Activated CD4-positive, alpha-beta T cell treated with anti-CD3 and anti-CD28 coated beads, Interleukin-2, amount 50 U/mL, for 24 hours (primary cell): ENCODE data around the gene GAS7.
"Not testable (repeated sequence)": the region's sequence is repeated elsewhere in the genome, so short reads cannot be mapped to it uniquely, and the experiment has no call there.

Experiments
- DNase-seq, 2 donors: peaks; one replicate each; pipeline ENCODE4 v3.0.0-alpha.2; 2020; ENCODE audit warnings: low read depth in 1 of 2, low spot score in 1 of 2

GAS7 gene

DNA sequence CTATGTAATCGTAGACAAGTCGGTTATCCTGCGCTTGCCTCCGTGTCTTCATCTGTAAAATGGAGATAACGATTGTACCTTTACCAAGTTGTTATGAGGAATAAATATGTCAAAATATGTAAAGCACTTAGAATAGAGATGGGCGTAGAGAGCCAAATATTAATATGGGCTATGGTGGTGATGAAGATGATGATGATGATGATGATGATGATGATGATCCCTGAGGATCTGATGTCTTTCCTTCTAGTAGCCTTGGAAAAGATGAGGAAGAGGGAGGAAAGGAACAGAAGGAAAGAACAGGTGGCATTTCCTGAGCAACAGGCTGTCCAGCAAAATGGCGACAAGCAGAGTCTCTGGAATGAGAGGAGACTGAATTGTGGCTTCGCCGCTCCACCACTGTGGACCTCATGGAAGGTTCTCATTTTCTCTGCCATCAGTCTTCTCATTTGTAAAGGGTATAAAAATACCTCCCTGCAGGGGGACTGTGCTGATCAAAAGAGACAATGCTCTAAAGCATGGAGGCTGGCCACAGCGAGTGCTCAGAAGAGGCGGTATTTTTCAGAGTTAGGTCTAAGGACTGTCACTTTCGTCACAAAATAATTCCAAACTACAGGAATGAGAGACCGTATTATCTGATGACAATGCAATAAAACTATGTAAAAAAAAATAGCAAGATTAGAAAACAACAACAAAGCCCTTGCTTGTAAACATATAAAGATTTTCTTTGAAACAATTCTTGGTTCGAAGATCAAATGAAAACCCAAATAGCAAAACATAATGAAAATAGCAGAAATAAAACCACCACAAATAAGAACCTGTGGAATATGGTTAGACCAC, 276.2 kb downstream of the GAS7 start:
- DNase-seq = no peak

DNA sequence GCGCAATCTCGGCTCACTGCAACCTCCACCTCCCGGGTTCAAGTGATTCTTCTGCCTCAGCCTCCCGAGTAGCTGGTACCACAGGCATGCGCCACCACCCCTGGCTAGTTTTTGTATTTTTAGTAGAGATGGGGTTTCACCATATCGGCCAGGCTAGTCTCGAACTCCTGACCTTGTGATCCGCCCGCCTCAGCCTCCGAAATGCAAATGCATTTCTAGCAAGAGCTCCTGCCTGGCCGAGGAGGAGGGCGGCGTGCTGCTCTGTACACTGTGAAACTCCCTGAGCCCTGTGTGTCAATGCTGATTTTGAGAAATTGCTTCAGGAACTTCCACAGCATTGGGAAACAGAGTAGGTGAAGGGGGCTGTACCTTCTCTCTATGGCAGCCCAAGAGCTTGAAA, 277.2 kb downstream of the GAS7 start:
- not testable (repeated sequence) for DNase-seq

GRCh38 chr17:9918804-9919352, 279.5 kb downstream of the GAS7 start:
- no peak for DNase-seq

DNA sequence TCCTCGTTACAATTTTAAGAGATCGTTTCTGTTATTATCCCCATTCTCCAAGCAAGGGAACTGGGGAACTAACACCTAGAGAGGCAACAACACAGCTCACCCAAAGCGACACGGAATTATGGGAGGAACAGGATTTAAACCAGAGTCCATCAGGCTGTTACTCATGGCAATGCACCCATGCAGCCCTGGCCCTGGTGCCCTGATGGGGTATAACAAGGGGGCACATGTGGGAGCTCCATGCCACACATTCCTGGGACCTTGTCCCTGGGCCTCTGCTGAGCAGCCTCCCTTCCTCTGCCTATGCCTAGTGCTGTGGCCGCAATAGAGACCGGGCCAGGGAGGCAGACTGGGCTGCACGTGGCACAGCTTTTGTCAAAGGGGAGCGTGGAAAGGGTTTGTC, 280.1 kb downstream of the GAS7 start:
- no peak for DNase-seq

- DNase-seq = no peak
These were observed 280.6 kb downstream of the GAS7 start for GRCh38 chr17:9917801-9918200.

GRCh38 chr17:9917131-9917530, 281.3 kb downstream of the GAS7 start:
- DNase-seq = no peak

GRCh38 chr17:9916108-9916507, 282.3 kb downstream of the GAS7 start:
- DNase-seq = no peak

DNA sequence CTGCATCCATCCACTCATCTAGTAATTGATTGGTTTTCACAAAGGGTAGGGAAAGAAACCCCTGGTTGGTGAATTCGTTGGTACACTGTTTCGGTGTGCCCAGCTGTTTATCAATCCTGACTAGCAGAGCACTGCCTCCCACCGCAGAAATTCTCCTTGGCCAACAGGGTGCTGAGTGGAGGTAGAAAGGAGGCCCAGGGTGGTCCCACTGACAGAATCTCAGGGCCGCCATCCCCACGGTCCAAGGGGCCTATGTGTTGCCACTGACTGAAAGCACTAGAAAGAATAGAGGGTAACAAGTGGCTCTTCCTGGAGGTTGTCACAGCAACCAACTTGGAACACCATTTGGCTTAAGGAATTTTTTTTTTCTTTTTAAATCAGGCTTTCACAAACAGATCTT, 284.9 kb downstream of the GAS7 start:
- DNase-seq = no peak

DNA sequence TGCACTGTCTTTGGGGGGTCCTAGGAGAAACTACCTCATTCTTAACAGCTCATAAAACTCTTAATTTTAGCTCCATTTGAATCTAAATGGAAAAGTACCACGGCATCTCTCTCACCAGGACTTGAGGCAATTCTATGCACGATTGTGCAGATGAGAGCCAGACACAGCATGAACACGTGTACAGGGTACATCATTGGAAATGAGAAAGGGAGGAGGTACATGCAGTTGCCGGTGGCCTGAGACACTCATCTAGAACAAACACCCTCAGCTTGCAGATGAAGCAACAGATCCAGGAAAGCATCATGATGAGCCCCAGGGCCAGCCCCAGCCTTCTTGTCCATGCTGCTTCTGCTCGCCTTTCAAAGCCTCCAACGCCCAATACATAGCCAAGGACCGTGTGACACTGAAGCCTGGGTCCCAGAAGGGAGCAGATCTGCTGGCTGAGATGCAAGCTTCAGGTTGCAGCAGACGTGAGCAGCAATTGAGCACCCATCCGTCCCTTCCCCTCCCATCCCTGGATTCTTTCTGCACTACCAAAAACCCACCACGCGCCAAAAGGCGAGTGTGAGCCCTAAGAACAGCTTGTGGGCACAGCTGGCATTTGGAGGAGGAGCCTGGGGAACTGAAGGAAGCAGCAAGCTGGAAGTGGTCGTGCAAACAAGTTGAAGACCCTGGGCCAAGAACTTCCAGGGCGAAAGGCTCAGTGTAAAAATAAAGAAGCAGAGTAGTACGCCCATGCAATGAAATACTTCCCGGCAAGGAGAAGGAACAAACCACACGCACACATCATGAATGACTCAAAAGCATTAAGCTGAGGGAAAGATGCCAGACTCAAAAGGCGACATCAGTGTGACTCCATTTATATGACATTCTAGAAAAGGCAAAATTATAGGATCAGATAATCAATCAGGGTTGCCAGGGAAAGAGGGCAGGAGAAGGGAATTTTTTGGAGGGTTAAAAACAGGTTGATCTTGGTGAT, 286.0 kb downstream of the GAS7 start:
- no peak for DNase-seq

- no peak for DNase-seq
These were observed 287.3 kb downstream of the GAS7 start for GRCh38 chr17:9911089-9911488.

GRCh38 chr17:9908649-9909042, 289.8 kb downstream of the GAS7 start:
- DNase-seq = no peak

DNA sequence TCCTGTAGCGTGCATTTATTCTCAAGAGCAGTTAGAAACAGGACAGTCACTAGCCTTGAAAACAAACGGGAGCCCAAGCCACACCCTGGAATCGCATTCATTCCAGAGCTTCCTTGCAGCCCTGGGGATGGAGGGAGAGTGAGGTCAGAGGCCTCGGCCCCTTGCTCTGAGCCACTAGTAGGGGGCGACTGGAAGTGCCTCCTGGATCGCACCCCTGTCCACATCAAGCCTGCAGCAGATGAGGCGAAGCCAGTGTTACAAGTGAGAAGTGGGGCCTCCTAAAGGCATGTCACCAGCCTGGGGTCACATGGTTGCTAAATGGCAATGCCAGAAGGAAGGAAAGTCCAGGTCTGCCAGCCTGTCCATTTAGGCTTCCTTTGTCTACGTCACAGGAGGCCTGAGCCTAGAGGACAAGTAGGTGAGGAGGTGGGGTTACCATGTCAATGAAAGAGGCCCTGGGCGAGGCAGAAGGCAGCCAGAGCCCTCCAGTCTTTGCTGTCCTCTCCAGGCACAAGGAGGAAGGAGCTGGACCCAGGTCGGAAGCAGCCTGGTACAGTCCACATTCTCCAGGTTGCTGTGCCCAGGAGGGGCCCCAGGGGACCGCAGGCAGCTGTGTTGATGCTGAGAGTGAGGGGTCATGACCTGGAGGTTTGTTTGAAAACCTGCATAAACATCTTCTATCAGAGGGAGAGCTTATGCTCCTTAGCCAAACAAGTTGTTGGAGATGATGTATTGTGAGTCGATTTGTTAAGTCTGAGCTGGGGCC, 290.3 kb downstream of the GAS7 start:
- DNase-seq = no peak

- DNase-seq = no peak
These were observed 291.3 kb downstream of the GAS7 start for GRCh38 chr17:9907131-9907530.

DNA sequence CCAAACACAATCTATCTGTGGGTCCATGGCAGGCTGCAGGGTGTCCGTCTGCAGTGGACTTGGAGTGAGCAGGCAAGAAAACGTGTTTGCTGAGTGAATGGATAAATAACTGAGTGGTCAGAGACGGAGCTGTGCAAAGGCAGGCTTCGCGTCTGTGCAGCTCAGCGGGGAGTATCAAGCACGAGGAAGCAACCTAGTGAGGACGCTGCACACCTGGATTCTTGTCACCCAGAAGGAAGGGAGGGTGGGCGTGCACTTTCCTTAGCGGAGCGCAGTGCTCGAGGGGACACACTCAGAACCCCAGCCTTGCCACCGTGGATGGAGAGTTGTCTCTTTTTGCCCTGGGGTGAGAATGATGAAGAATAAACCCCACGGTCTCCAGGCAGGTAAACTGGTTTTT, 291.8 kb downstream of the GAS7 start:
- DNase-seq = no peak

DNA sequence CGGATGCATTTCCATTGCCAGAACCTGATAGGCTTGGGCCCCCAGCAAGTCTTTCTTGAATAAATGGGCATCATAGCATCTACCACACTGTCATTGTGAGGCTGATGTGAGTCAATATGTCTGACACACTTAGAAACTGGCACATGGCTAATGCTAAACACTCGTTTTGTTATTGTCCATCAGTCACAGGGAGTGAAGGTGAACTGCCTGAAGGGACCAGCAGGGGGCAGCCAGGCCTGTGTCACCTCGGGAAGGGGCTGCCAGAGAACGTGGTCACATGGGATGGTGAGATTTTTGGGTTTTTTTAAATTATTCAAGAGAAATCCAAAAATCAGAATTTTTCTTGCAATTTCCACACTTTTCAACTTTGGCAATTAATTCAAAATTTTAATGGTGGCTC, 292.5 kb downstream of the GAS7 start:
- no peak for DNase-seq

DNA sequence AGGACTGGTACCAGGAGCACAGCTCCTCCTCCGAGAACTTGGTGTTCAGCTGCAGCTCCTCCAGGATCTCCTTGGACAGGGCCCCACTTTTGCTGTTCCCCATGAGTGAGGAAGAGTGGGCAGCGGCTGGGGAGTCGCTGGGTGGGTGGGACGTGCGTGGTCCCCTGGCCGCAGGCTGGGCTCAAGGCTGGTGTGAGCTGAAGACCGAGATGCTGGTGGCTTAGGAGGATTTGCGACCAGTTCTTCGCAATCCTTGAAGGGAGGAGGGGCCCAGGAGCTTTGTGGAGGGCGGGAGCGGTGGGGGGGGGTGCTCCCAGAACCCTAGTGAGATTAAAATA, 293.4 kb downstream of the GAS7 start, which contains the start of gene RCVRN:
Gene RCVRN (minus strand): TSS at position 194 of the 338 bp plus-strand sequence. CDS start 91 bp downstream, at position 103.
- no peak for DNase-seq

GRCh38 chr17:9904277-9905077, 293.9 kb downstream of the GAS7 start:
- no peak for DNase-seq

DNA sequence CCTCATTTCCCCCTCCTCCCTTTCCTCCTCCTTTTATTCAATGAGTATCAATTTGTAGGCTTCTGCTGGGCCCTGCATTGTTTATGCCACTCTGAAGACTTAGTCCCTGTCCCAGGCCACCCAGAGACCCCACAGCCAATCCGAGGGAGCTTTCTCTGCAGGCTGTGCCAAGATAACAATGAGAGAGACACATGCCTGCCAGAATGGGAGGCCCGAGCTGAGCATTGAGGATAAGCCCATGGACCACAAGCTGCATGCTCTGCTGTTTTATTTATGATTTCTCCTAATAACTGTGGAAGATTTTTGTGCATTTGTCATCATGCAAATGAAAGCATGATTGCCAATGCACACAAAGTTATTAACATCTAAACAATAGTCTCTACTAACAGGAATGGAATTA, 296.3 kb downstream of the GAS7 start:
- DNase-seq = no peak

GRCh38 chr17:9900784-9901183, 297.6 kb downstream of the GAS7 start:
- no peak for DNase-seq

GRCh38 chr17:9900044-9900594, 298.3 kb downstream of the GAS7 start:
- DNase-seq = no peak
